T-helper 17 cell (primary cell): ENCODE measurements around the gene FBXL20. TPM values are rescaled to one million over a fixed set of nuclear protein-coding genes. Genes with fewer than 3 reads are reported as not detected.
"Not testable (repeated sequence)": the region's sequence is repeated elsewhere in the genome, so short reads cannot be mapped to it uniquely, and the experiment has no call there.

ENCODE experiments used
- ATAC-seq: fragments of 150-1000 bp; cut with Tn5 transposase; 2 replicates; pipeline ENCODE4 v1.10.0; 2021; ENCODE audit warnings: mild to moderate bottlenecking, moderate library complexity
- DNase-seq, 3 donors: peaks; one replicate each; pipeline versions ENCODE4 v3.0.0 to v3.0.0-alpha.2; 2020 to 2021
- H3K9me3 ChIP-seq: one replicate; pipeline ENCODE4 v1.7.0; 2013; ENCODE audit warnings: low read length, mild to moderate bottlenecking; ENCODE audit not compliant: control insufficient read depth, poor library complexity, severe bottlenecking
- H3K27ac Mint-ChIP-seq: one replicate; pipeline ENCODE4 v1.8.0; 2022; ENCODE audit warnings: mild to moderate bottlenecking, moderate library complexity, mixed read lengths
- H3K27me3 Mint-ChIP-seq: one replicate; pipeline ENCODE4 v1.8.0; 2022; ENCODE audit warnings: mixed read lengths
- H3K36me3 Mint-ChIP-seq: one replicate; pipeline ENCODE4 v1.8.0; 2022; ENCODE audit warnings: low read depth, mixed read lengths
- H3K4me1 Mint-ChIP-seq: one replicate; pipeline ENCODE4 v1.8.0; 2022; ENCODE audit warnings: mild to moderate bottlenecking, mixed read lengths
- H3K4me3 Mint-ChIP-seq: one replicate; pipeline ENCODE4 v1.8.0; 2022; ENCODE audit warnings: mild to moderate bottlenecking, moderate library complexity, mixed read lengths
- total RNA-seq, 4 donors: library from RNA in 2 of 4; stranded (reverse) in 2 of 4; gene quantifications; one replicate each; pipeline ENCODE4 v1.2.3 and lab custom pipeline; 2022 to 2026

Gene FBXL20
- total RNA-seq, 2 donors from 2014 or later, result 23.4 to 30.4 TPM

GRCh38 chr17:39292546-39292945 is 108.9 kb downstream of the FBXL20 start:
- H3K36me3 Mint-ChIP-seq, H3K4me3 Mint-ChIP-seq, H3K27ac Mint-ChIP-seq: not testable (repeated sequence)

GRCh38 chr17:39286513-39286912 is 114.9 kb downstream of the FBXL20 start:
- H3K27me3 Mint-ChIP-seq, ATAC-seq, H3K4me3 Mint-ChIP-seq, H3K9me3 ChIP-seq, DNase-seq, H3K36me3 Mint-ChIP-seq, H3K27ac Mint-ChIP-seq, H3K4me1 Mint-ChIP-seq: not testable (repeated sequence)

More at GRCh38 chr17:39292546-39292945, 108.9 kb downstream of the FBXL20 start:
- H3K27me3 Mint-ChIP-seq, DNase-seq, ATAC-seq, H3K9me3 ChIP-seq, H3K4me1 Mint-ChIP-seq: not testable (repeated sequence)

- H3K4me1 Mint-ChIP-seq, result peaks cover 2% of the 10 kb centered on the region
- no peak overlapping the region for H3K4me3 Mint-ChIP-seq
- DNase-seq, result no peak
- H3K36me3 Mint-ChIP-seq, result no peaks in the 10 kb centered on the region
- H3K9me3 ChIP-seq, result no peaks in the 10 kb centered on the region
- ATAC-seq, result no peak
- H3K27ac Mint-ChIP-seq, result no peak overlapping the region
- no peaks in the 10 kb centered on the region for H3K27me3 Mint-ChIP-seq
Observed at GRCh38 chr17:39284685-39285084, 116.7 kb downstream of the FBXL20 start.

- H3K27ac Mint-ChIP-seq, result peak overlapping the region; percentile 19
- no peaks in the 10 kb centered on the region for H3K27me3 Mint-ChIP-seq
- H3K4me3 Mint-ChIP-seq, result no peak overlapping the region
- ATAC-seq (no peak), DNase-seq (no peak)
- no peaks in the 10 kb centered on the region for H3K9me3 ChIP-seq
- no peaks in the 10 kb centered on the region for H3K36me3 Mint-ChIP-seq
- H3K4me1 Mint-ChIP-seq, result peaks cover 2% of the 10 kb centered on the region
Observed at GRCh38 chr17:39283896-39284295, 117.5 kb downstream of the FBXL20 start.

- DNase-seq (no peak), ATAC-seq (no peak)
- Mint-ChIP-seq H3K36me3 (no peaks in the 10 kb centered on the region), H3K4me1 (peaks cover 2% of the 10 kb centered on the region), H3K27me3 (no peaks in the 10 kb centered on the region), H3K27ac (peak overlapping the region; percentile 19), H3K4me3 (no peak overlapping the region)
- no peaks in the 10 kb centered on the region for H3K9me3 ChIP-seq
Observed at GRCh38 chr17:39283098-39283497, 118.3 kb downstream of the FBXL20 start.

- H3K36me3 Mint-ChIP-seq, result no peaks in the 10 kb centered on the region
- no peak for ATAC-seq
- no peaks in the 10 kb centered on the region for H3K27me3 Mint-ChIP-seq
- peaks cover 2% of the 10 kb centered on the region for H3K4me1 Mint-ChIP-seq
- no peak for DNase-seq
- H3K4me3 Mint-ChIP-seq, result no peak overlapping the region
- H3K27ac Mint-ChIP-seq, result no peak overlapping the region
- H3K9me3 ChIP-seq, result no peaks in the 10 kb centered on the region
Observed at GRCh38 chr17:39281806-39282205, 119.6 kb downstream of the FBXL20 start.

GRCh38 chr17:39278246-39278645 is 123.2 kb downstream of the FBXL20 start:
- H3K36me3 Mint-ChIP-seq, H3K4me3 Mint-ChIP-seq, H3K27me3 Mint-ChIP-seq, H3K9me3 ChIP-seq, H3K4me1 Mint-ChIP-seq, ATAC-seq, H3K27ac Mint-ChIP-seq, DNase-seq: not testable (repeated sequence)

GRCh38 chr17:39277110-39277509 is 124.3 kb downstream of the FBXL20 start:
- Mint-ChIP-seq H3K4me3 (no peak overlapping the region), H3K36me3 (no peaks in the 10 kb centered on the region)
- no peak for ATAC-seq

GRCh38 chr17:39276113-39276512 is 125.3 kb downstream of the FBXL20 start:
- Mint-ChIP-seq H3K4me1 (no peaks in the 10 kb centered on the region), H3K27ac (no peak overlapping the region), H3K27me3 (no peaks in the 10 kb centered on the region), H3K36me3 (no peaks in the 10 kb centered on the region), H3K4me3 (no peak overlapping the region)
- no peaks in the 10 kb centered on the region for H3K9me3 ChIP-seq
- no peak for DNase-seq
- no peak for ATAC-seq

More at GRCh38 chr17:39277110-39277509, 124.3 kb downstream of the FBXL20 start:
- DNase-seq, result no peak
- Mint-ChIP-seq H3K4me1 (no peaks in the 10 kb centered on the region), H3K27ac (no peak overlapping the region), H3K27me3 (no peaks in the 10 kb centered on the region)
- H3K9me3 ChIP-seq, result no peaks in the 10 kb centered on the region

GRCh38 chr17:39271546-39271945 is 129.9 kb downstream of the FBXL20 start:
- DNase-seq (no peak), ATAC-seq (no peak)
- H3K27ac Mint-ChIP-seq, result no peak overlapping the region
- H3K27me3 Mint-ChIP-seq, result no peaks in the 10 kb centered on the region
- no peaks in the 10 kb centered on the region for H3K36me3 Mint-ChIP-seq
- H3K4me1 Mint-ChIP-seq, result no peaks in the 10 kb centered on the region
- H3K4me3 Mint-ChIP-seq, result no peak overlapping the region
- H3K9me3 ChIP-seq, result no peaks in the 10 kb centered on the region

GRCh38 chr17:39270923-39271322 is 130.5 kb downstream of the FBXL20 start:
- H3K27me3 Mint-ChIP-seq, result no peaks in the 10 kb centered on the region
- no peaks in the 10 kb centered on the region for H3K9me3 ChIP-seq
- H3K4me1 Mint-ChIP-seq, result no peaks in the 10 kb centered on the region
- DNase-seq (no peak), ATAC-seq (no peak)
- H3K4me3 Mint-ChIP-seq, result no peak overlapping the region
- no peak overlapping the region for H3K27ac Mint-ChIP-seq
- no peaks in the 10 kb centered on the region for H3K36me3 Mint-ChIP-seq

GRCh38 chr17:39264119-39264518 is 137.3 kb downstream of the FBXL20 start:
- no peaks in the 10 kb centered on the region for H3K4me1 Mint-ChIP-seq
- no peaks in the 10 kb centered on the region for H3K27me3 Mint-ChIP-seq
- DNase-seq (no peak), ATAC-seq (no peak)
- H3K36me3 Mint-ChIP-seq, result peaks cover 8% of the 10 kb centered on the region
- peak overlapping the region; percentile 53 for H3K27ac Mint-ChIP-seq
- H3K9me3 ChIP-seq, result no peaks in the 10 kb centered on the region
- no peak overlapping the region for H3K4me3 Mint-ChIP-seq

- DNase-seq, result no peak
- H3K4me1 Mint-ChIP-seq, result peaks cover 2% of the 10 kb centered on the region
- no peaks in the 10 kb centered on the region for H3K27me3 Mint-ChIP-seq
- H3K4me3 Mint-ChIP-seq, result no peak overlapping the region
- no peaks in the 10 kb centered on the region for H3K9me3 ChIP-seq
- peaks cover 10% of the 10 kb centered on the region for H3K36me3 Mint-ChIP-seq
- ATAC-seq, result no peak
- H3K27ac Mint-ChIP-seq, result no peak overlapping the region
Observed at GRCh38 chr17:39261286-39261685, 140.1 kb downstream of the FBXL20 start.

GRCh38 chr17:39252788-39253460 is 148.5 kb downstream of the FBXL20 start:
- Mint-ChIP-seq H3K27me3 (no peaks in the 10 kb centered on the region), H3K27ac (no peak overlapping the region), H3K4me3 (no peak overlapping the region), H3K36me3 (peaks cover 8% of the 10 kb centered on the region), H3K4me1 (peaks cover 2% of the 10 kb centered on the region)
- ATAC-seq (no peak), DNase-seq (no peak)
- H3K9me3 ChIP-seq, result no peaks in the 10 kb centered on the region
